DOHH2 (cell line): Measurements from ENCODE around the gene DSC2.
"Not testable (repeated sequence)": the region's sequence is repeated elsewhere in the genome, so short reads cannot be mapped to it uniquely, and the experiment has no call there.

Source experiments
- H3F3A ChIP-seq: fragments of 200-600 bp; sonication (generic), shearing (Covaris generic); 2 replicates; pipeline ENCODE4 v1.6.0; 2016; ENCODE audit warnings: antibody characterized with exemption, mild to moderate bottlenecking; ENCODE audit not compliant: control insufficient read depth, insufficient read depth
- H3K27ac ChIP-seq: fragments of 200-600 bp; sonication (generic); 2 replicates; pipeline ENCODE4 v1.5.1; 2014; ENCODE audit warnings: low read depth, mild to moderate bottlenecking, low read length, moderate library complexity
- H3K27me3 ChIP-seq: fragments of 200-600 bp; sonication (generic); 2 replicates; pipeline ENCODE4 v1.6.1; 2014; ENCODE audit warnings: mild to moderate bottlenecking, low read length, mixed read lengths; ENCODE audit not compliant: control insufficient read depth
- H3K36me3 ChIP-seq: fragments of 200-600 bp; sonication (generic); 2 replicates; pipeline ENCODE4 v1.6.1; 2014; ENCODE audit warnings: mild to moderate bottlenecking, low read length, moderate library complexity, mixed read lengths; ENCODE audit not compliant: control insufficient read depth
- H3K4me1 ChIP-seq: fragments of 200-600 bp; sonication (generic); 2 replicates; pipeline ENCODE4 v1.6.1; 2014; ENCODE audit warnings: mild to moderate bottlenecking, low read length, mixed read lengths; ENCODE audit not compliant: control insufficient read depth
- H3K4me2 ChIP-seq: fragments of 200-600 bp; sonication (generic); 2 replicates; pipeline ENCODE4 v1.6.0; 2014; ENCODE audit warnings: mild to moderate bottlenecking, low read length, moderate library complexity
- H3K4me3 ChIP-seq: fragments of 200-600 bp; sonication (generic); 2 replicates; pipeline ENCODE4 v1.5.1; 2014; ENCODE audit warnings: mild to moderate bottlenecking, low read length, mixed read lengths
- H3K79me2 ChIP-seq: fragments of 200-600 bp; sonication (generic); 2 replicates; pipeline ENCODE4 v1.6.1; 2014; ENCODE audit warnings: mild to moderate bottlenecking, low read length, mixed read lengths; ENCODE audit not compliant: control insufficient read depth
- H3K9me2 ChIP-seq: fragments of 200-600 bp; sonication (generic); replicated peaks from 2 replicates; pipeline ENCODE4 v1.6.1; 2014; ENCODE audit warnings: mild to moderate bottlenecking, low read length, mixed read lengths; ENCODE audit not compliant: control insufficient read depth
- H3K9me3 ChIP-seq: fragments of 200-600 bp; sonication (generic); 2 replicates; pipeline ENCODE4 v1.6.1; 2014; ENCODE audit warnings: antibody characterized with exemption, low read length, mixed read lengths; ENCODE audit not compliant: control insufficient read depth, insufficient read depth
- H4K20me1 ChIP-seq: fragments of 200-600 bp; sonication (generic); 2 replicates; pipeline ENCODE4 v1.6.0; 2014; ENCODE audit warnings: low read depth, mild to moderate bottlenecking, antibody characterized with exemption, low read length, moderate library complexity; ENCODE audit not compliant: control insufficient read depth, insufficient read depth
- CTCF ChIP-seq: fragments of 200-600 bp; sonication (generic); IDR thresholded peaks from one replicate; pipeline ENCODE4 v1.5.1; 2014; ENCODE audit warnings: antibody characterized with exemption, mild to moderate bottlenecking, low read depth, low read length; ENCODE audit not compliant: poor library complexity, severe bottlenecking
- EZH2phosphoT487 ChIP-seq: fragments of 200-600 bp; sonication (generic); IDR thresholded peaks from 2 replicates; pipeline ENCODE4 v1.6.1; 2017; ENCODE audit warnings: borderline replicate concordance, mild to moderate bottlenecking, antibody characterized with exemption, low read length, moderate library complexity, mixed read lengths

DSC2 gene

GRCh38 chr18:31134988-31135529 lies 32.8 kb upstream of the DSC2 start:
- H4K20me1 ChIP-seq = no peaks in the 10 kb centered on the region
- no peak overlapping the region for H3K4me2 ChIP-seq
- no peaks in the 10 kb centered on the region for H3K4me1 ChIP-seq
- no peaks in the 10 kb centered on the region for H3F3A ChIP-seq
- no peaks in the 10 kb centered on the region for H3K9me3 ChIP-seq
- H3K27ac ChIP-seq = no peak overlapping the region
- H3K4me3 ChIP-seq = no peak overlapping the region
- H3K79me2 ChIP-seq = no peaks in the 10 kb centered on the region
- H3K27me3 ChIP-seq = no peaks in the 10 kb centered on the region
- TF ChIP-seq CTCF (no peak), EZH2phosphoT487 (no peak)
- no peaks in the 10 kb centered on the region for H3K9me2 ChIP-seq
- H3K36me3 ChIP-seq = no peaks in the 10 kb centered on the region

DNA sequence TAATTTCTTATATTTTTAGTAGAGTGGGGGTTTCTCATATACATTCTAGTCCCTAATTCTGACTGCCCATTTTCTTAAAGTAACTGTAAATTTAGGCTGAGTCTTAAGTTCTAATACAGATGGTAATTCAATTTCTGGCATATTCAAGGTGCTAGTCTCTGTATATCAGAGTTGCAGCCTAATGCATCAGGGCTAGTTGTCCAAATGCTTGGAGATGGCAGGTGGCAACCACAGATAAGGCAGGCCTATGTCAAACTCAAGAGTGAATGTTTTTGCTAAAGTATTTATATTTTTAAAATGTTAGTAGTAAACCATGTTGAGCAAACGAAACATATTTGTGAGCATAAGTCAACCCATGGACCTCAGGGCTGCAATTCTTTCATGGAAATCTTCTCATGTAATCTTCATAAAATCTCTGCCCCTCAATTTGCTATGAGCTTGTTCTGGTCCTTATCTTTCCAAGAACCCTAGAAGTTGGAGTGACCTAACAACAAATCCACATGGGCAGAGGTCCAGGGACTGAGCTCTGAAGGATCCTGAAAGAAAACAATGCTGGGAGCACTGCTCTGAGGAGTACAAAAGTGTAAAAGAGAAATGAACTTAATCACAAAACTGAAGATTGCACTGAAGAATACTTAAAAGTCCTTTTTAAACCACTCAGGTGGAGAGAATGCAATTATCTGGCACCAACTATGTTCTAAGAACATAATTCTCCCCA lies 27.3 kb upstream of the DSC2 start:
- Histone ChIP-seq H3K4me1 (no peaks in the 10 kb centered on the region), H3K4me2 (no peak overlapping the region), H3K9me2 (no peaks in the 10 kb centered on the region), H3K27ac (no peak overlapping the region), H3K79me2 (no peaks in the 10 kb centered on the region), H3K9me3 (no peaks in the 10 kb centered on the region), H3F3A (no peaks in the 10 kb centered on the region), H3K36me3 (no peaks in the 10 kb centered on the region), H3K27me3 (no peaks in the 10 kb centered on the region), H3K4me3 (no peak overlapping the region), H4K20me1 (no peaks in the 10 kb centered on the region)
- TF ChIP-seq CTCF (no peak), EZH2phosphoT487 (no peak)

GRCh38 chr18:31125878-31126277 lies 23.7 kb upstream of the DSC2 start:
- H3K27ac ChIP-seq = no peak overlapping the region
- TF ChIP-seq CTCF (no peak), EZH2phosphoT487 (no peak)
- H3F3A ChIP-seq = no peaks in the 10 kb centered on the region
- no peaks in the 10 kb centered on the region for H3K27me3 ChIP-seq
- no peak overlapping the region for H3K4me2 ChIP-seq
- no peaks in the 10 kb centered on the region for H3K9me3 ChIP-seq
- H3K79me2 ChIP-seq = no peaks in the 10 kb centered on the region
- H4K20me1 ChIP-seq = no peaks in the 10 kb centered on the region
- no peaks in the 10 kb centered on the region for H3K36me3 ChIP-seq
- H3K9me2 ChIP-seq = no peaks in the 10 kb centered on the region
- no peak overlapping the region for H3K4me3 ChIP-seq
- no peaks in the 10 kb centered on the region for H3K4me1 ChIP-seq

- not testable (repeated sequence) for H3K9me2 ChIP-seq, H3K36me3 ChIP-seq, H3F3A ChIP-seq, H3K27ac ChIP-seq, H3K4me3 ChIP-seq, H3K4me2 ChIP-seq, H4K20me1 ChIP-seq, H3K4me1 ChIP-seq, H3K9me3 ChIP-seq, H3K79me2 ChIP-seq, H3K27me3 ChIP-seq
Measured at GRCh38 chr18:31123125-31123524, 20.9 kb upstream of the DSC2 start.
